Suprapubic skin (tissue), 3 donors: ENCODE data around the gene GNB5.

Source experiments
- CTCF ChIP-seq, 2 donors: fragments of 200-600 bp in 1 of 2; fragments of 450-650 bp in 1 of 2; sonication (generic) in 1 of 2; IDR thresholded peaks; one replicate each; pipeline ENCODE4 v1.5.1; 2016 to 2019; ENCODE audit warnings: antibody characterized with exemption in 2 of 2, mild to moderate bottlenecking in 1 of 2, moderate library complexity in 1 of 2
- EP300 ChIP-seq: sonication (generic); formaldehyde crosslinking; IDR thresholded peaks from one replicate; pipeline ENCODE4 v1.6.1; 2017; ENCODE audit warnings: antibody characterized with exemption
- POLR2A ChIP-seq, 2 donors: fragments of 450-650 bp; IDR thresholded peaks; one replicate each; pipeline ENCODE4 v1.6.1; 2017; ENCODE audit warnings: antibody characterized with exemption in 2 of 2, mild to moderate bottlenecking in 2 of 2, moderate library complexity in 2 of 2

GRCh38 chr15:52151353-52151752 lies 39.8 kb downstream of the GNB5 start:
- TF ChIP-seq POLR2A (IDR thresholded peaks at IDR 0.05) = no peak
- TF ChIP-seq CTCF (IDR thresholded peaks at IDR 0.05) = no peak
- no peak for TF ChIP-seq EP300
